ENCODE measurements around the gene SLC4A2.

SLC4A2 gene

GRCh38 chr7:151065516-151065915 lies 6.1 kb downstream of the SLC4A2 start:
- TF ChIP-seq, protein P1, sequence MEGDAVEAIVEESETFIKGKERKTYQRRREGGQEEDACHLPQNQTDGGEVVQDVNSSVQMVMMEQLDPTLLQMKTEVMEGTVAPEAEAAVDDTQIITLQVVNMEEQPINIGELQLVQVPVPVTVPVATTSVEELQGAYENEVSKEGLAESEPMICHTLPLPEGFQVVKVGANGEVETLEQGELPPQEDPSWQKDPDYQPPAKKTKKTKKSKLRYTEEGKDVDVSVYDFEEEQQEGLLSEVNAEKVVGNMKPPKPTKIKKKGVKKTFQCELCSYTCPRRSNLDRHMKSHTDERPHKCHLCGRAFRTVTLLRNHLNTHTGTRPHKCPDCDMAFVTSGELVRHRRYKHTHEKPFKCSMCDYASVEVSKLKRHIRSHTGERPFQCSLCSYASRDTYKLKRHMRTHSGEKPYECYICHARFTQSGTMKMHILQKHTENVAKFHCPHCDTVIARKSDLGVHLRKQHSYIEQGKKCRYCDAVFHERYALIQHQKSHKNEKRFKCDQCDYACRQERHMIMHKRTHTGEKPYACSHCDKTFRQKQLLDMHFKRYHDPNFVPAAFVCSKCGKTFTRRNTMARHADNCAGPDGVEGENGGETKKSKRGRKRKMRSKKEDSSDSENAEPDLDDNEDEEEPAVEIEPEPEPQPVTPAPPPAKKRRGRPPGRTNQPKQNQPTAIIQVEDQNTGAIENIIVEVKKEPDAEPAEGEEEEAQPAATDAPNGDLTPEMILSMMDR (IDR thresholded peaks at IDR 0.05; ENCODE audit: low read depth, low read length, missing control alignments) = no peak
- no peak for DNase-seq (ENCODE audit: low read depth)
- H3K4me3 ChIP-seq (ENCODE audit: low read depth, low read length) = no peak overlapping the region

DNA sequence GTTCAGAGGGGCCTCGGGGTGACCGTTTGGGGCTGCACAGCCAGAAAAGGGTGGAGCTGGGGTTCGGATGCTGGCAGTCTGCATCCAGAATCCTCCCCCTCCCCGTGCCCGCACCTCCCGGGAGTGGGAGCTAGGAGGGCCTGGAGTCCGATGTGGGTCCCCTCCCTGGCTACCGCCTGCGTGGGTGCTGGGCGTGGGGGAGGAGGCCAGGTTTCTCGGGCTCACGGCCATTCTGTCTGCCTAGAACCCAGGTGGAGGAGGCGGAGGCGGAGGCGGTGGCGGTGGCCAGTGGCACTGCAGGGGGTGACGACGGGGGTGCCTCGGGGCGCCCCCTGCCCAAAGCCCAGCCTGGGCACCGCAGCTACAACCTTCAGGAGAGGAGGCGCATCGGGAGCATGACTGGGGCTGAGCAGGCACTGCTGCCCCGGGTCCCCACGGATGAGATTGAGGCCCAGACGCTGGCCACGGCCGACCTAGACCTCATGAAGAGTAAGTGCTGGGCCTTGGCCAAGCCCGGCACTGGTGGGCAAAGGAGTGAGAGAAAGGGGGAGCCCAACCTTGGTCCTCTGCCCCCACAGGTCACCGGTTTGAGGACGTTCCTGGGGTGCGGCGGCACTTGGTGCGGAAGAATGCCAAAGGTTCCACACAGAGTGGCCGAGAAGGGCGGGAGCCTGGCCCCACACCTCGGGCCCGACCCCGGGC lies 7.0 kb downstream of the SLC4A2 start:
- H3K4me3 ChIP-seq (ENCODE audit: low read depth, low read length) = no peak overlapping the region
- DNase-seq (ENCODE audit: low read depth) = no peak
- TF ChIP-seq, protein P1 (IDR thresholded peaks at IDR 0.05; ENCODE audit: low read depth, low read length, missing control alignments) = no peak

DNA sequence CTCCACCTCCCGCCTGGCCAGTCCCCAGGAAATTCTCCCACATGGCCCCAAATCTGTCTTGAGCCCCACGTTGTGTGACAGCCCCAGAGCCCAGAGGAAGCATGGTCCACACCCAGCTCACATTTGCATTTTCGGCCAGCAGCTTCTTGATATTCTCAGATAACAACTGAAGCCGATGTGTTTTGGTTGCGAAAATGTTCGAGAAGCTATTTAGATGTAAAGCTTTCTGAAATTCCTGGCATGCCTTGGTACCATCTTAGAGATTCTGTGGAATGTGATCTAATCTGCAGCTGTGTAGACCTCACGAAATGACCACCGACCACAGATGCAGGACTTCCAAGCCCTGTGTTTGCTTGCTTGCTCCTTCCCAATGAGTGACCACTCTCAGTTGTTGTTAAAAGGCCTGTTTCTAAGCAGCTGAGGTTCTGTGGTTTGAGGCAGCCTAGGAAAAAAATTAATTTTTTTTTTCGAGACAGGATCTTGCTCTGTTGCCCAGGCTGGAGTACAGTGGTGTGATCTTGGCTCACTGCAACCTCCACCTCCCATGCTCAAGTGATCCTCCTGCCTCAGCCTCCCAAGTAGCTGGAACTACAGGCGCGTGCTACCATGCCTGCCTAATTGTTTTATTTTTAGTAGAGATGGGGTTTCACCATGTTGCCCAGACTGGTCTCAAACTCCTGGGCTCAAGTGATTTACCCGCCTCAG lies 8.8 kb downstream of the SLC4A2 start:
- TF ChIP-seq, protein P1 (IDR thresholded peaks at IDR 0.05; ENCODE audit: low read depth, low read length, missing control alignments) = no peak
- H3K4me3 ChIP-seq (ENCODE audit: low read depth, low read length) = no peak overlapping the region
- DNase-seq (ENCODE audit: low read depth) = no peak

GRCh38 chr7:151069841-151070573 lies 10.6 kb downstream of the SLC4A2 start:
- no peak overlapping the region for H3K4me3 ChIP-seq (ENCODE audit: low read depth, low read length)
- TF ChIP-seq, protein P1 (IDR thresholded peaks at IDR 0.05; ENCODE audit: low read depth, low read length, missing control alignments) = no peak
- no peak for DNase-seq (ENCODE audit: low read depth)

GRCh38 chr7:151070574-151070960 lies 11.2 kb downstream of the SLC4A2 start:
- TF ChIP-seq, protein P1 (IDR thresholded peaks at IDR 0.05; ENCODE audit: low read depth, low read length, missing control alignments) = no peak
- no peak overlapping the region for H3K4me3 ChIP-seq (ENCODE audit: low read depth, low read length)
- no peak for DNase-seq (ENCODE audit: low read depth)

DNA sequence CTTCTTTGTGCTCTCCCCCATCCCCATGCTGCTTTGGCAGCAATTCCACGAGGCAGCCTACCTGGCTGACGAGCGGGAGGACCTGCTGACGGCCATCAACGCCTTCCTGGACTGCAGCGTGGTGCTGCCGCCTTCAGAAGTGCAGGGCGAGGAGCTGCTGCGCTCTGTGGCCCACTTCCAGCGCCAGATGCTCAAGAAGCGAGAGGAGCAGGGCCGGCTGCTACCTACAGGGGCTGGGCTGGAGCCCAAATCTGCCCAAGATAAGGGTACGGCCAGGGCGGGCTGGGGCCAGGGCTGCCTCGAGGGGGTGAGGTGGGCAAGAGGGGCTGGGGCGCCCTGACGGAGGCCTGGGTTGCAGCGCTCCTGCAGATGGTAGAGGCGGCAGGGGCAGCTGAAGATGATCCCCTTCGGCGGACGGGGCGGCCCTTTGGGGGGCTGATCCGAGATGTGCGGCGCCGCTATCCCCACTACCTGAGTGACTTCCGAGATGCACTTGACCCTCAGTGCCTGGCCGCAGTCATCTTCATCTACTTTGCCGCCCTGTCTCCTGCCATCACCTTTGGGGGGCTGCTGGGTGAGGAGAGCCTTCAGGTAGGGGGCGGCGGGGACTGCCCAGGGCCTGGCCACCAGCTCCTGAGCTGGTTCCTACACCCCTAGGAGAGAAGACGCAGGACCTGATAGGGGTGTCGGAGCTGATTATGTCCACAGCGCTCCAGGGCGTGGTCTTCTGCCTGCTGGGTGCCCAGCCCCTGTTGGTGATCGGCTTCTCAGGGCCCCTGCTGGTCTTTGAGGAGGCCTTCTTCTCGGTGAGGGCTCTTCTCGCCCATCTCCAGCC lies 11.9 kb downstream of the SLC4A2 start:
- TF ChIP-seq, protein P1 (IDR thresholded peaks at IDR 0.05; ENCODE audit: low read depth, low read length, missing control alignments) = no peak
- no peak for DNase-seq (ENCODE audit: low read depth)
- no peak overlapping the region for H3K4me3 ChIP-seq (ENCODE audit: low read depth, low read length)

Data from GM12864 (cell line).